Measurements from ENCODE around the gene FBXW12. TPM values are rescaled to one million over a fixed set of nuclear protein-coding genes. Genes with fewer than 3 reads are reported as not detected.
"Not testable (repeated sequence)": the region's sequence is repeated elsewhere in the genome, so short reads cannot be mapped to it uniquely, and the experiment has no call there.

FBXW12 gene
- not detected for total RNA-seq
- long read RNA-seq, donor 1 = 0 reads
- long read RNA-seq, donor 2 = 0 reads

DNA sequence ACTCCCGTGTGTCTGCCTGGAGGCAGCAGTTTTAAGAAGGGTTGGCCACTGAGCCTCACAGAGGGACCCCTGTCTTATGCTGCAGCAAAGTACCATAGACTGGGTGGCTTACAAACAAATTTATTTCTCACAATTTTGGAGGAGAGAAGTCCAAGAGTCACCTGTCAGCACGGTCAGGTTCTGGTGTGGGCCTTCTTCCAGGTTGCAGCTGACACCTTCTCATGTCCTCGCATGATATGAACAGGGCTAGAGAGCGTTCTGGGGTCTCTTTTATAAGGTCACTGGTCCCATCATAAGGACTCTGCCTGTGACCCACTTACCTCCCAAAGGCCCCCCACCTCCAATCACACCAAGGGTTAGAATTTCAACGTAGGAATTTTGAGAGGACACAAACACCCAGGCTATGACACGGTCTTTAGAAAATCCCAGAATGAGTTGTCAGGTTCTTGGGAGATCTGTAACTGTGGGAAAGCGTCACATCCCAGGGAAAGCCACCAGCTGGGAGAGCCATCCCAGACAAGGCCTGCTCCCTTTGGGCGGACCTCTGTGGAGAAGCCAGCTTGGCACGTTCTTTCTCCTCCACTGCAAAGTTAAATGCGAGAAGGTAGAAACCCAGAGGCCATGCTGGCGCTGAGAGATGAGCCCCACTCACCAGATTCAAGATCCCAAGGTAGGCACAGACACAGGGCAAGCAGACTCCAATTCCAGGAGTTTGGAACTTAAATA lies at the start of gene FBXW12:
Gene FBXW12 (plus strand): TSS at position 569 of the 726 bp plus-strand sequence. CDS start 549 bp downstream, outside the sequence.
- Histone ChIP-seq H3K4me1 (ENCODE audit: low read depth) (no peaks in the 10 kb centered on the region), H3K9me3 (no peaks in the 10 kb centered on the region), H3K36me3 (ENCODE audit: low read depth) (no peaks in the 10 kb centered on the region), H3K4me3 (no peak within 1 kb of the TSS)
- DNase-seq (no peak), ATAC-seq (no peak)
- intact Hi-C loops (cut with DNase I, micrococcal nuclease) = no loop called here
- no peak for TF ChIP-seq CTCF (IDR thresholded peaks at IDR 0.05)

DNA sequence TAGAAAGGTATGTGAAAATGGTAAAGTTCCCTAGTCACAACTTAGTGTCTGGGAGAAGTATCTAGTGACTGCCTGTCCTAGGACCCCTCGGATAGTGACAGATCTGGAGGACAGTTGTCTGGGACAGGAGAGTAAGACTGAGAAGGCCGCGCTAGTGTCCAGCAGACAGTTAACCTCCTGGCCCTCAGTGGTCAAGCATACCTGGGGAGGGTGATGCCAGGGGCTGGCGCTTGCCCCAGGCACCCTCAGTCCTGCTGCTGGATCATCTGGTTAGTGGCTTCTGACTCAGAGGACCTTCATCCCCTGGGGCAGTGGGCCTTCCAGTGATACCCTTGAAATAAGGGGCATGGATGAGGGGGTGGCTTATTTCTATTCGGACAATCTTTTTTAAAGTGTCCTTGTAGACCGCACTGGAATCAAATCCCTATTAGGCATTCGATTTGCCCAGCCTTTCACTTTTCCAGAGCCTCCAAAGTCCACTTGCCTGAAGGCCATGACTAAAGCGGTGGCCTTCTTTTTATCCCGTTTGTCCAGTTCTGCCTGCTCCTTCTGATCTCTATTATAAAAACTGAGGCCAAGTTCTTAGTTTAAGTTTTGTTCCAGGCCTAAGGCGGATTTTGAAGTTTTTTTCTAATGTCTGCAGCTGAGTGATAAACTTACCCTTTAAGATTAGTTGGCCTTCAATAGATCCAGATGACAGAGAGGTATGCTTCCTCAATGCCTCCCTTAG lies 40.1 kb upstream of the FBXW12 start:
- H3K36me3 ChIP-seq (ENCODE audit: low read depth); H3K9me3 ChIP-seq; H3K4me1 ChIP-seq (ENCODE audit: low read depth); H3K4me3 ChIP-seq; intact Hi-C loops (cut with DNase I, micrococcal nuclease); ATAC-seq; DNase-seq: not testable (repeated sequence)

- DNase-seq; H3K4me1 ChIP-seq (ENCODE audit: low read depth); H3K4me3 ChIP-seq; intact Hi-C loops (cut with DNase I, micrococcal nuclease); H3K36me3 ChIP-seq (ENCODE audit: low read depth); H3K9me3 ChIP-seq; ATAC-seq: not testable (repeated sequence)
Observed at GRCh38 chr3:48333346-48334245, 38.4 kb upstream of the FBXW12 start, which contains the start of gene SPINK8. SPINK8 (minus strand) TSS chr3:48333661; CDS start chr3:48328341, 5,320 bp downstream.

GRCh38 chr3:48334605-48335004 lies 37.4 kb upstream of the FBXW12 start:
- H3K4me3 ChIP-seq = no peak overlapping the region
- no peak for TF ChIP-seq CTCF (IDR thresholded peaks at IDR 0.05)
- ATAC-seq (no peak), DNase-seq (no peak)
- H3K4me1 ChIP-seq (ENCODE audit: low read depth) = peaks cover 5% of the 10 kb centered on the region
- intact Hi-C loops (cut with DNase I, micrococcal nuclease) = no loop called here
- no peaks in the 10 kb centered on the region for H3K9me3 ChIP-seq
- H3K36me3 ChIP-seq (ENCODE audit: low read depth) = no peaks in the 10 kb centered on the region

- H3K36me3 ChIP-seq (ENCODE audit: low read depth); H3K4me1 ChIP-seq (ENCODE audit: low read depth); H3K4me3 ChIP-seq; ATAC-seq; H3K9me3 ChIP-seq; intact Hi-C loops (cut with DNase I, micrococcal nuclease): not testable (repeated sequence)
- peak in 1 of 3 donors; percentile 12 for DNase-seq
Observed at GRCh38 chr3:48335286-48335685, 36.7 kb upstream of the FBXW12 start.

DNA sequence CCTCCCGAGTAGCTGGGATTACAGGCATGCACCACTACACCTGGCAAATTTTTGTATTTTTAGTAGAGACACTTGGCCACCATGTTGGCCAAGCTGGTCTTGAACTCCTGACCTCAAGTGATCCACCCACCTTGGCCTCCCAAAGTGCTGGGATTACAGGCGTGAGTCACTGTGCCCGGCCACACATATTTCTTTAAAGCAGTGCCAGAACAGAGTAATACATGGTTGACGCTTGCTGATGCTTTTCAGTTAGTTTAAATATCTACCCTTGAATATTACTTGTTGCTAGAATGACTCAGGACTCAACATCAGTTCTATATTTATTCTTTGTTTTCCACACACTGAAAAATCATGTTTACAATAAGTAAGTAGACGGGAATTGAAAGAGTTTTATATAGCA lies 34.5 kb upstream of the FBXW12 start:
- DNase-seq; H3K36me3 ChIP-seq (ENCODE audit: low read depth); ATAC-seq; intact Hi-C loops (cut with DNase I, micrococcal nuclease); H3K4me3 ChIP-seq; H3K4me1 ChIP-seq (ENCODE audit: low read depth); H3K9me3 ChIP-seq: not testable (repeated sequence)

GRCh38 chr3:48338635-48339034 lies 33.4 kb upstream of the FBXW12 start:
- intact Hi-C loops (cut with DNase I, micrococcal nuclease) = no loop called here
- DNase-seq (no peak), ATAC-seq (no peak)
- Histone ChIP-seq H3K36me3 (ENCODE audit: low read depth) (no peaks in the 10 kb centered on the region), H3K4me1 (ENCODE audit: low read depth) (peaks cover 3% of the 10 kb centered on the region), H3K9me3 (no peaks in the 10 kb centered on the region), H3K4me3 (no peak overlapping the region)
- TF ChIP-seq CTCF (IDR thresholded peaks at IDR 0.05) = no peak
